Mammary epithelial cell (primary cell): ENCODE measurements around the gene PLEKHG5.

Source experiments
- CTCF ChIP-seq, 2 donors: IDR thresholded peaks in 1 of 2; conservative IDR thresholded peaks in 1 of 2; 2 replicates each; pipeline ENCODE4 v1.5.1; 2011 to 2012; ENCODE audit warnings: inconsistent platforms in 2 of 2, low read length in 2 of 2, mild to moderate bottlenecking in 2 of 2, control low read depth in 1 of 2, low read depth in 1 of 2; ENCODE audit not compliant: insufficient read depth in 1 of 2; ENCODE audit errors: extremely low read depth in 1 of 2
- EZH2 ChIP-seq: IDR thresholded peaks from 2 replicates; pipeline ENCODE4 v1.6.1; 2012; ENCODE audit warnings: low read length, inconsistent platforms, borderline replicate concordance

DNA sequence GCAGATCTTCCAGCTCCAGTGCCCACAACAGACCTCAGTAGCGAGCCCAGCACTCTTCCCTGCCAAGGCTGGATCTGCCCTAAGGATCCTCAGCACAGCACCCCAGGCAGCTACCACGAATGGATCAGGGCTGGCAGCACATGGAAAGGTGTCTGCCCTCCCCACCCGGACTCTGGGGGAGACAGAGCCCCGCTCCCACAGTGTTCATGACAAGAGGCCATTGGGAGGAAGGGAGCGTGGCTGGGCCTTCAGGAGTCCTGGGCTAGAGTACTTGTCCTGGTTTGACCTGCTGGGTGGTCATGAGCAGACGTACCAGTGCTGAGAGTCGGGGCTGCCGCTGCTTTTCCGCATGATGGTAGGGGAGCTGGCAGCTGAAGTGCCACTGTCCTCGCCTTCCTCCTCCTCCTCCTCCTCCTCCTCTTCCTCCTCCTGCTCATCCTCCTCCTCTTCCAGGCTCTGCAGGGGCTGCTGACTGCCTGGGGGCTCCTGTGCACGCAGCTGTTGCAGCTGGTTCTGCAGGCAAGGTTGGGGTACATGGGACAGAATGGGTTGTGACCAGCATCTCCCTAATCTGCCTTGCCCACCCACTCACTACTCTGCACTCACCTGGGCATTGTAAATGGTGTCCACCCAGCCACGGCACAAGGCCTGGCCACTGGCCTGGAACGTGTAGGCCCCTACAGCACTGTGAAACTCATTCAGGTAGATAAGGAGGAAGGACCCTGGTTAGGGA lies 22.6 kb downstream of the PLEKHG5 start:
- no peak for TF ChIP-seq EZH2
- TF ChIP-seq CTCF (conservative IDR thresholded peaks at IDR 0.05 in 1 of 2, IDR thresholded peaks at IDR 0.05 in 1 of 2; ENCODE audit: extremely low read depth in 1 of 2, insufficient read depth in 1 of 2, low read depth in 1 of 2, low read length in 2 of 2) = no peak
